Measurements from ENCODE around the gene SESTD1. TPM values are rescaled to one million over a fixed set of nuclear protein-coding genes. Genes with fewer than 3 reads are reported as not detected.
A peak's percentile ranks its signal among the peaks of the same experiment; 100 is the strongest.

Gene SESTD1
- total and polyA plus RNA-seq, 2 of the 13 experiments (the other 11 are each of a cell fraction or from before 2014, with no cell fraction given), result 74.4 to 101 TPM

DNA sequence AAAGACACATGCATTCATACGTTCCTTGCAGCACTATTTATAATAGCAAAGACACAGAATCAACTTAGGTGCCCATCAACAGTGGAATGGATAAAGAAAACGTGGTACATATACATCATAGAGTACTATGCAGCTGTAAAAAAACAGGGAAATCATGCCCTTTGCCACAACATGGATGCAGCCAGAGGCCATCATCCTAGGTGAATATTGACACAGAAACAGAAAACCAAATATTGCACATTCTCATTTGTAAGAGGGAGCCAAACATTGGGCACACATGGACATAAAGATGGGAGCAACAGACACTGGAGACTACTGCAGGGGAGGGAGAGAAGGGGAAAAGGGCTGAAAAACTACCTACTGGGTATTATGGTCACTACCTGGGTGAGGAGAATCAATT lies 73.5 kb downstream of the SESTD1 start (continued):
- TF ChIP-seq CREM (IDR thresholded peaks at IDR 0.05) (no peak), CREM (CRISPR knock-in tag; IDR thresholded peaks at IDR 0.05) (no peak), SNAPC2 (CRISPR knock-in tag; IDR thresholded peaks at IDR 0.05) (no peak), ADNP (CRISPR knock-in tag; IDR thresholded peaks at IDR 0.05) (no peak), ZNF543 (CRISPR knock-in tag; IDR thresholded peaks at IDR 0.05) (no peak), MZF1 (CRISPR knock-in tag; IDR thresholded peaks at IDR 0.05; ENCODE audit: borderline replicate concordance) (no peak), ZNF562 (CRISPR knock-in tag; IDR thresholded peaks at IDR 0.05; ENCODE audit: borderline replicate concordance) (no peak), KAT2B (IDR thresholded peaks at IDR 0.05; ENCODE audit: borderline replicate concordance, low read depth, low read length) (no peak), ZKSCAN5 (CRISPR knock-in tag; IDR thresholded peaks at IDR 0.05) (no peak), FOXJ3 (CRISPR knock-in tag; IDR thresholded peaks at IDR 0.05; ENCODE audit: borderline replicate concordance) (peak; percentile 60; the same call in 1 of the 2 replicates), PLRG1 (conservative IDR thresholded peaks at IDR 0.05) (no peak), EP300 (IDR thresholded peaks at IDR 0.05; ENCODE audit: low read depth in 2 of 2, low read length in 2 of 2) (peak in 1 of 2 experiments; percentile 29; a peak in 1 of 4 replicates), EP300 (CRISPR knock-in tag; IDR thresholded peaks at IDR 0.05; ENCODE audit: borderline replicate concordance) (no peak), MTF2 (CRISPR knock-in tag; IDR thresholded peaks at IDR 0.05; ENCODE audit: borderline replicate concordance) (no peak), ZNF792 (CRISPR knock-in tag; IDR thresholded peaks at IDR 0.05) (no peak), SOX6 (IDR thresholded peaks at IDR 0.05) (no peak), SOX6 (CRISPR knock-in tag; IDR thresholded peaks at IDR 0.05) (peak; percentile 45; the same call in 1 of the 2 replicates), HNRNPH1 (optimal IDR thresholded peaks at IDR 0.05; ENCODE audit: low read depth, low read length) (no peak), MED13 (CRISPR knock-in tag; IDR thresholded peaks at IDR 0.05) (no peak), FOXO1 (CRISPR knock-in tag; IDR thresholded peaks at IDR 0.05) (peak; percentile 27; the same call in 1 of the 2 replicates), ATF1 (CRISPR knock-in tag; IDR thresholded peaks at IDR 0.05) (no peak), ZNF572 (CRISPR knock-in tag; IDR thresholded peaks at IDR 0.05) (no peak), RBM22 (optimal IDR thresholded peaks at IDR 0.05; ENCODE audit: low read length) (no peak), ZFP37 (CRISPR knock-in tag; IDR thresholded peaks at IDR 0.05; ENCODE audit: borderline replicate concordance) (no peak)
- TF ChIP-seq, protein P1, sequence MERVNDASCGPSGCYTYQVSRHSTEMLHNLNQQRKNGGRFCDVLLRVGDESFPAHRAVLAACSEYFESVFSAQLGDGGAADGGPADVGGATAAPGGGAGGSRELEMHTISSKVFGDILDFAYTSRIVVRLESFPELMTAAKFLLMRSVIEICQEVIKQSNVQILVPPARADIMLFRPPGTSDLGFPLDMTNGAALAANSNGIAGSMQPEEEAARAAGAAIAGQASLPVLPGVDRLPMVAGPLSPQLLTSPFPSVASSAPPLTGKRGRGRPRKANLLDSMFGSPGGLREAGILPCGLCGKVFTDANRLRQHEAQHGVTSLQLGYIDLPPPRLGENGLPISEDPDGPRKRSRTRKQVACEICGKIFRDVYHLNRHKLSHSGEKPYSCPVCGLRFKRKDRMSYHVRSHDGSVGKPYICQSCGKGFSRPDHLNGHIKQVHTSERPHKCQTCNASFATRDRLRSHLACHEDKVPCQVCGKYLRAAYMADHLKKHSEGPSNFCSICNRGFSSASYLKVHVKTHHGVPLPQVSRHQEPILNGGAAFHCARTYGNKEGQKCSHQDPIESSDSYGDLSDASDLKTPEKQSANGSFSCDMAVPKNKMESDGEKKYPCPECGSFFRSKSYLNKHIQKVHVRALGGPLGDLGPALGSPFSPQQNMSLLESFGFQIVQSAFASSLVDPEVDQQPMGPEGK (CRISPR knock-in tag; IDR thresholded peaks at IDR 0.05), result peak; percentile 14; the same call in 1 of the 2 replicates
- TF ChIP-seq, protein P2, sequence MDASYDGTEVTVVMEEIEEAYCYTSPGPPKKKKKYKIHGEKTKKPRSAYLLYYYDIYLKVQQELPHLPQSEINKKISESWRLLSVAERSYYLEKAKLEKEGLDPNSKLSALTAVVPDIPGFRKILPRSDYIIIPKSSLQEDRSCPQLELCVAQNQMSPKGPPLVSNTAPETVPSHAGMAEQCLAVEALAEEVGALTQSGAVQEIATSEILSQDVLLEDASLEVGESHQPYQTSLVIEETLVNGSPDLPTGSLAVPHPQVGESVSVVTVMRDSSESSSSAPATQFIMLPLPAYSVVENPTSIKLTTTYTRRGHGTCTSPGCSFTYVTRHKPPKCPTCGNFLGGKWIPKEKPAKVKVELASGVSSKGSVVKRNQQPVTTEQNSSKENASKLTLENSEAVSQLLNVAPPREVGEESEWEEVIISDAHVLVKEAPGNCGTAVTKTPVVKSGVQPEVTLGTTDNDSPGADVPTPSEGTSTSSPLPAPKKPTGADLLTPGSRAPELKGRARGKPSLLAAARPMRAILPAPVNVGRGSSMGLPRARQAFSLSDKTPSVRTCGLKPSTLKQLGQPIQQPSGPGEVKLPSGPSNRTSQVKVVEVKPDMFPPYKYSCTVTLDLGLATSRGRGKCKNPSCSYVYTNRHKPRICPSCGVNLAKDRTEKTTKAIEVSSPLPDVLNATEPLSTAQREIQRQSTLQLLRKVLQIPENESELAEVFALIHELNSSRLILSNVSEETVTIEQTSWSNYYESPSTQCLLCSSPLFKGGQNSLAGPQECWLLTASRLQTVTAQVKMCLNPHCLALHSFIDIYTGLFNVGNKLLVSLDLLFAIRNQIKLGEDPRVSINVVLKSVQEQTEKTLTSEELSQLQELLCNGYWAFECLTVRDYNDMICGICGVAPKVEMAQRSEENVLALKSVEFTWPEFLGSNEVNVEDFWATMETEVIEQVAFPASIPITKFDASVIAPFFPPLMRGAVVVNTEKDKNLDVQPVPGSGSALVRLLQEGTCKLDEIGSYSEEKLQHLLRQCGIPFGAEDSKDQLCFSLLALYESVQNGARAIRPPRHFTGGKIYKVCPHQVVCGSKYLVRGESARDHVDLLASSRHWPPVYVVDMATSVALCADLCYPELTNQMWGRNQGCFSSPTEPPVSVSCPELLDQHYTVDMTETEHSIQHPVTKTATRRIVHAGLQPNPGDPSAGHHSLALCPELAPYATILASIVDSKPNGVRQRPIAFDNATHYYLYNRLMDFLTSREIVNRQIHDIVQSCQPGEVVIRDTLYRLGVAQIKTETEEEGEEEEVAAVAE (CRISPR knock-in tag; IDR thresholded peaks at IDR 0.05; ENCODE audit: borderline replicate concordance), result 0 out of 2 replicates have a peak, but pooled peaks have one; percentile 36

Measured in HepG2 (cell line).